A673 (cell line): ENCODE data around the gene SLC9A4.

Experiments
- CTCF ChIP-seq: fragments of 300-800, 200-600 bp; sonication (generic); conservative IDR thresholded peaks from 2 replicates; pipeline ENCODE4 v1.5.1; 2017; ENCODE audit warnings: low read depth, mild to moderate bottlenecking, antibody characterized with exemption, low read length, moderate library complexity, mixed read lengths
- EZH2 ChIP-seq: fragments of 200-600 bp; sonication (generic); IDR thresholded peaks from 2 replicates; pipeline ENCODE4 v1.6.1; 2017; ENCODE audit warnings: borderline replicate concordance, low read depth, mild to moderate bottlenecking, mixed read lengths, antibody characterized with exemption, low read length; ENCODE audit not compliant: poor library complexity, severe bottlenecking

GRCh38 chr2:102547462-102547861, 74.4 kb downstream of the SLC9A4 start:
- TF ChIP-seq EZH2 (no peak), CTCF (no peak)
